Measurements from ENCODE around the gene PRKD3.

Gene PRKD3

DNA sequence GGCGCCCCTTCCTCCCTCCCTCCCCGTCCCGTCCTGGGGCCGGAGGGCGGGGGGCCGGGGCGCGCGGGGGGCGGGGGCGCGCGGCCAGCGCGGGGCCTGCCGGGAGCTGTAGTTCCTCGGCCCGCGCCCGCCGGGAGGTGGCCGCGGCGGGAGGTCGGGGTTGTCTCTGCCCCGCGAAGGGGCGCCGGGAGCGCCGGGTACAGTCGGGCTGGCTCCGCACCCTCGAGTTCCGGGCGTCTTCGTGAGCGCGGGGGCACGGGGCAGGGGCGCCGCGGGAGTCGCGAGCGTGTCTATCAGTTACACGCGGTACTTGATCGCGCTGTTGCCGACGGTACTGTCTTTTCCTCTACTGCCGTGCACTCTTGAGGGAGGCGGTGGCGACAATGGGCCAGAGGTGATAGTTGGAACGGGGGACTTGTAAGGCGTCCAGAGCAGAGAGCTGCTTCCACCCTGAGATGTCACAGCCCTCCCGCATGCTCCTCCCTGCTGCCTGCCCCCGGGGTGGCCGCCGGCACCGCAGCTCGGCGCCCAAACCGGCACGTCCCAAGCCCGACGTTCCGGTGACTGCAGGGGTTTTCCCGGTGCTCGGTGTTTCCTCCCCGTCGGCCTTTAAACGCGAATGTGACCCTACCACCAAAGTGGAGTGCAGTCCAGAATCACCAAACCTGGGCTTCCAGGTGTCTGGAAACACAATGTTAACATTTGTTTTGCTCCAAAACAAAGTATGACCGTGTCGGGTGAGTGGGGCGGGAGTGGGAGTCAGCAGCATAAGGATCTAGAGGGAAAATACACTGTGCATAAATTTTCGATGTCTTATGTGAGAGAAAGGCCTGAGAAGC, at the start of gene PRKD3:
TSS of gene PRKD3 (minus strand) at position 48 of the 839 bp plus-strand sequence. CDS start 8,309 bp downstream, outside the sequence.
- peak in 35 of 58 donors; percentile 5 to 78 (median 54) for DNase-seq

- no peak for DNase-seq
Observed at GRCh38 chr2:37372000-37372399, 47.4 kb upstream of the PRKD3 start.

GRCh38 chr2:37370666-37371065, 46.0 kb upstream of the PRKD3 start:
- no peak for DNase-seq

DNA sequence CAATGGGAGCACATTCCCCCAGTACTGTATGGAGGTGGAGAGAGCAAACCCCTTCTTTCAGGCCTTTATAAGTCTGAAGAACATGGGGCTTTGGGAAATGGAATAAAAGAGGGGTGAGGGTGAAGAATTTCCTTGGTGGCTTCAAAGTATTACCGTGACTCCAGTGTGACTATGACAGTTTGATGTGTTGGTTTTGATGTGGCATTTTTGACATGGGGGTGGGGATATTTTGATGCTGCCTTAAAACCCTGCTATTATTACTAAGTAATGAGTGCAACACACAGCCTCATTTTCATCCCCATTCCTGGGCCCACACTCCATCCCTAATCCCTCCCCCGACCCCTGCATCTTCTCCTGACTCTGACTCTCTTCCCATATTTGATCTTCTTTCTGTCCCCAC, 43.4 kb upstream of the PRKD3 start:
- no peak for DNase-seq

DNA sequence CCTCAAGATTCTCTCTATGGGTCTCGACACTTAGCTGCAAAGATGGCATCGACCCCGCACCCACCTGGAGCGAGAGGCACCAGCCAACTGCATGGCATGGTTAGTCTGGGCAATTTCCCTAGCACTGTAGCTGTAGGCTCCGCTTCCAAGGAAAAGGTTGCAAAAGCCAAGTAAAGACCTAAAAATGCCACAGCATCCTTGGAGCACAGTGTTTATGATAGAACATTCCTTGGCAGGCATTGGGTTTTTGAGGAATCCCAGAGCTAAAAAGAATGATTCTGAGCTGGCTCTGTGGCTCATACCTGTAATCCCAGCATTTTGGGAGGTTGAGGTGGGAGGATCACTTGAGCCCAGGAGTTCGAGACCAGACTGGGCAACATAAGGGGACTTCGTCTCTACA, 42.7 kb upstream of the PRKD3 start:
- no peak for DNase-seq

GRCh38 chr2:37366773-37367172, 42.1 kb upstream of the PRKD3 start:
- no peak for DNase-seq

DNA sequence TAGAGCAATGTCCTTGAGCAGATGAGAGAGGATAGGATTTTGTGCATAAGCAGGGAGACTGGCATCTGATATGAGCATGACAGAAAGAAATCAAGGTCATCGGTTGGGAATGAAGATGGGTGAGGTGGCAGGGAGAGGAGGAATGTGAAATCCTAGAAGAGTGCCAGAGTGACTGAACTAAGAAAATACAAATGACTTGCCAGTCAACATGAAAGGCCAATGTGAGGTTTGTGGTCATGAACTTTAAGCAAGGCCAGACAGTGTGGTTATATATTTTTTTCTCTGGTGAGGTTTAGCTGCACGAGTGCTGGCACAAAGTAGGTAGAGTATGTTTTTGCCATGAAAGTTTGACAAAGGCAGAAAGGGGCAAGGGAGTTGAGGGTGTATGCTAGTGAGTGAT, 41.0 kb upstream of the PRKD3 start:
- no peak for DNase-seq

DNA sequence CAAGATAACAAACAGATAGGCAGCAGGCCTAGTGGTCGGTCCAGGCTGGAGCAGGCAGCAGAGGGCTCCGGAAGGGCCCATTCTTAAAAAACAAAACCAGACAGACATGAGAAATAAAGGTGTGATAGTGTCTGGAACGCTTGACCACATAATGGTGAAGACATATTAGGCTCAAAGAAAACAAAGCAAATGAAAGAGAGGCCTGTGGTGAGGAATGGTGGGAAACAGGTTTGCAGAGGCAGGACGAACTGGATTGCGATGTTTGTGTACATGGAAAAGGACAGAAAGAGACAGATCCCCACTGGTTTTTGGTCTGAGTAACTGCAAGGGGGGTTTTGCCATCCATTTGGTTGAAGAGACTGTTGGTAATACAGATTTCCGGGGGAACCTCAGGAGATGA, 39.7 kb upstream of the PRKD3 start:
- DNase-seq: no peak

DNA sequence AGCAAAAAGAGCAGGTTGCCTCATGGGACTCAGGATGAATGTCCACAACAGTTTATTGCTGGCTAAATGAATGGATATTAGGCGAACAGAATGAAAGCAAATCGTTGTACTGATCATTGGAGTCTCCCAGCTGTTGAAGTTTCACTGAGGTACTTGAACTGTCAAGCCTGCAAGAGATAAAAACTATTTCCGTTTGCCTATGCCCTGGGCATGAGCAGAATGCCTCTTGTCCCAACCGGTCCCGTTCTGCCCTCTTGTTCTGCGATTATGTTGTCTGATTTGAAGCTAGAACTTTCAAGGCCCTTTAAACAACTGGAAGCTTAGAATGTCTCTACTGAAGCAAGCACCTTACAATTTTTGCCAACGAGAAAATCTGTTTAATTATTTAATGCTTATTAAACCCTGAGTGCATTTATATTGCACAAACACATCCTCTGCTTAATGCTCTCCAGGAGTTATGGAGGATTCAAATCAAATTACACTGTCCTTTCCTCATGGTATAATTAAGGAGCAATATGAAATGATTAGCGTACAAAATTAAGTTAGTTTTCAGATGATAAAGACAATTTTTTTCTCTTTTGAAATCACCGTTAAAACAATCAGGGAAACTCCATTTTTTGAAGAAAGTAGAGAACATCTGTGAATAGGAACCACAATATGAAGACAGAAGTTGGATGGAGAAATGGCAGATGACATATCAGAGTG, 37.5 kb upstream of the PRKD3 start:
- no peak for DNase-seq

- DNase-seq: no peak
Observed at GRCh38 chr2:37361216-37361815, 36.7 kb upstream of the PRKD3 start.

DNA sequence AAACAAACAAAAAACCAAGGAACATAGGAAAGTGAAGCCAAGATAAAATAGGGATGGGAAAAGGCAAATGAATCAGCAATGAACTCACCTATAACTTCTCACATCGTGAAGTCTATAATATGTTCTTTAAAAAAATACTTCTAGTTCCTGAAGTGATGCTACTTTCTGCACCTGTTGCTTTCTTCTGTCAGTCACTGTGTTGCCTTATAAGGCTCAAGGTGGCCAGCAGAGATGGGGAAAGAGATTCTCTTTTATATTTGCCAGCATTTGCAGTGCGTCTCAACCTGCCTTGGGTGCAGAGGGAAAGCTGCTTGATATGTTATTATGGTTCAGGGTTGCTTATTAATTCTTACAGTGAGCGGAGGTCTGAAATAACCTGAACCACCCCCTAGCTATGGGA, 33.8 kb upstream of the PRKD3 start:
- DNase-seq: no peak

DNA sequence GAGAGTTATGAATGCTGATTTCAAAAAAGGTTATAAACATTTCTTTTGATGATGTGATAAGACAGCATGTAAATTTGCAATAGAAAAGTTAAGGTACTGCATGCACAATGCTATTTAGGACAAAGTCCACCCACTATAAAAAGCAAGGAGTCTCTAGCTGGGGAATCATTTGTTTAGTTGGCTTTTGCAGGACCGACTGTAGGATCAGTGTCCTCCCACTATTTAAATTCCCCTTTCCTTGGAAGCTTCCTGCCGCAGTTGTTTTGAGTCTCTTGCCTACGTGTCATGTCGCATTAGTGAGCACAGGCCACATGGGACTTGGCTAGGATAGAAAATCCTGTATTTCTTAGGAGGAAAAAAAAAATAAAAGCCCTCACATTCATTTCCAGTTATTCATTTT, 32.9 kb upstream of the PRKD3 start:
- no peak for DNase-seq

DNA sequence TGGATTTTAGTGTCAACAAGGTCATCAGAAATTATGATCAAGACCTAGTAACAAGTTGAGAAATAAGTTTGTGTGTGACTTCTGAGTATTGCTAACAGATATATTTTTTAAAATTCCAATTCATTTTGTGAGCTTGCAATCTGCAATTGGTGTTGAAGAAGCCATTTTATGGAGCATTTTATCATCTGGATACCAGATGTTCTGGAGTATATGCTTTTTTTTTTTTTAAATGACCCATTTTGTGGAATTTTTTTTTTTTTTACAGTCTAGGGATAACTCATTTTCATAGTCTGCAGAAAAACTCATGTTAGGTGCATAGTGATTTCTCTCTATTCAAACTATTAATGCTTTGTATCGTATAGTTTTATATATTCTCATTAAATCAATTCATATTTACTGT, 32.4 kb upstream of the PRKD3 start:
- DNase-seq: no peak

DNA sequence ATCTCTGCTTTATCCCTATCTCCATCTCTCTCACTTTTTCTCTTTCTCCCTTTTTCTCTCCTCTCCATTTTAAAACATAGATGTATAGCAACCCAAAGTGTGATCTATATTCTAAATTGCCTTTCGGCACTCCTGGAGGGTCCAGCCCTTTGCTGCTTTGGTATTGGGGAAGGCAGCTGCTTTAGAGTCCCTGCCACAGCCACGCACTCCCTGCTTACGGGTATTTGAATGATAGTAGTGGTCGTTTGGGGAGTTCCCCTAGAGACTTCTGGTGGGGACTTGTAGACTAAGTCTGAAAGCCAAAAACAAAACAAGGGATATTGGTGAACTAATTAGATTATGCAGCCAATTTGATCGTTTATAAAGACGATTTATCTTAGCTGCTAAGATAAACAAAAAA, 31.7 kb upstream of the PRKD3 start:
- no peak for DNase-seq

GRCh38 chr2:37355735-37356134, 31.1 kb upstream of the PRKD3 start:
- no peak for DNase-seq

DNA sequence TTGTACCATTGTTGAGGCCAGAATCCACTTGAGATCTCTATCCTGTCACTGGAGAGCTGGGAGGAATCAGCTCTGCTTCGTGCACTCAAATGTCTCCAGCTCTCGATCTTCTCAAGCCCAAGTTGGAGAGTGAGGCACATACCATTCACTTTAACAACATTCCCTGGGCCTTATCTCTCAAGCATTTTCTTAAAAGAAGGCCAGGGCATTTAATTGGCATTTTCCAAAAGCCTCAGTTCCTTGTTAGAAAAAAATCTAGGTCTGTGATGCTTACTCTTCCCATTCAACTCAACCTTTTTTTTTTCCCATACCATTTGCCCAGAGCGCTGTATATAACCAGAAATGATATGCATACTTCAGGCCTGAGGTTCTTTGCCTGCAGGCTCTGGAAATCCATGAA, 29.9 kb upstream of the PRKD3 start:
- DNase-seq: no peak

- DNase-seq: no peak
Observed at GRCh38 chr2:37350034-37350433, 25.4 kb upstream of the PRKD3 start.

DNA sequence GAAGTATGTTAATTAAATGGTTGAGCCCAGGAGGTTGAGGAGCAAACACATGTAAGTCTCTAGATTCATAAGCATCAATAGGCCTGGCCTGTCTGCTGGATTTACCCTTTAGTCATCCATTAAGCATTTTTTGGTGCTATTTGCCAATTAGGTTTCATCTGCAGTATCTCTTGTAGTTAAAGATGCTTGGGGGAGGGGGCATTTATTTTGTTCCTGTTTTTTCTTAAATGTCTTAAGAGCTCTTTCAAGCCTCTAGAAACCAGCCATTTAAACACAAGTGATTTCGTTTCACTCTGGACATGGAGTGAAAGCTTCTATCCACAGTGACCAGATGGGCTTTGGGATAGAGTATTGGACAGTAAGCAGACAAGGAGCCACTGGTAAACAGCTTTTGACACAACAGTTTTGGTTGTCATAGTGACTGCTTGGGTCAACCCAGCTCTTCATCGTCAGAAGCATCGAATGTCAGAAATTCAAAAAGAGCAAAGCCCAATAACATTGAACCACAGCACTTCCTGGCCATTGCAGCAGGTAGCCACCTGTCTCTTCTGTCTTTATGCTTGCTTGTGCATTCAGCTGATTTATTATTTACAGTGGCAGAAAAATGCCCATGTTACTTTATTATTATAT, 24.7 kb upstream of the PRKD3 start:
- DNase-seq: no peak

GRCh38 chr2:37348155-37348554, 23.5 kb upstream of the PRKD3 start:
- no peak for DNase-seq

- DNase-seq: peak in 23 of 58 donors; percentile 8 to 45 (median 20)
Observed at GRCh38 chr2:37344453-37345361, 20.1 kb upstream of the PRKD3 start, which contains the start of gene QPCT. Gene QPCT, plus strand, starts transcription at chr2:37344630. Its CDS starts 102 bp downstream, at chr2:37344732.
